Measurements from ENCODE around the gene ARL16.

The ARL16 gene

GRCh38 chr17:81693509-81694210, 10.1 kb upstream of the ARL16 start:
- no peak for DNase-seq
- TF ChIP-seq CTCF (IDR thresholded peaks at IDR 0.05; ENCODE audit: low read depth, low read length, missing control alignments): peak; percentile 16
- no peak overlapping the region for H3K4me3 ChIP-seq (ENCODE audit: low read depth, low read length)
- in situ Hi-C loops (cut with HindIII; ENCODE audit: low pct_ligation_motif_present, low sequenced_read_pairs): no loop called here
- no peak overlapping the region for H3K27ac ChIP-seq
- no peaks in the 10 kb centered on the region for H3K27me3 ChIP-seq (replicated peaks)
- peaks cover 96% of the 10 kb centered on the region for H3K36me3 ChIP-seq (replicated peaks)

DNA sequence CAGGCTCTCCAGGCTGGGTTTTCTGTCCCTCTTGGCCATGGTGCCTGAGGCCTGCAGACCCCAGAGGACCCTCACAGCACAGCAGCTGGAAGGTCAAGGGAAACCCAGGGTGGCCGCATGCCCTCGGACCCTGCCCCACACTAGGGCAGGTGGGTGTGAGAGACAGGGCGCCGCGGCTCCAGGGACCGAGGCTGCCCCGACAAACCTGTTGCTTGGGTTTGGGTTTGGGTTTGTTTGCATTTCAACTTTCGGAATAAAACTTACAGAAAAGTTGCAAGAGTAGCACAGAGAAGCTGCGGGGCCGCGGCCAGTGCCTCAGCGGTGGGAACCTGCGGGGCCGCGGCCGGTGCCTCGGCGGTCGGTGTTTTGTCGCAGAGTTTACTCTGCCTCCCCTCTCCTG, 8.0 kb upstream of the ARL16 start:
- Histone ChIP-seq H3K27me3 (replicated peaks) (no peaks in the 10 kb centered on the region), H3K36me3 (replicated peaks) (peaks cover 94% of the 10 kb centered on the region), H3K4me3 (ENCODE audit: low read depth, low read length) (no peak overlapping the region), H3K27ac (no peak overlapping the region)
- in situ Hi-C loops (cut with HindIII; ENCODE audit: low pct_ligation_motif_present, low sequenced_read_pairs): no loop called here
- no peak for DNase-seq
- TF ChIP-seq CTCF (IDR thresholded peaks at IDR 0.05; ENCODE audit: low read depth, low read length, missing control alignments): no peak

GRCh38 chr17:81691196-81691595, 7.6 kb upstream of the ARL16 start:
- no peak for TF ChIP-seq CTCF (IDR thresholded peaks at IDR 0.05; ENCODE audit: low read depth, low read length, missing control alignments)
- Histone ChIP-seq H3K27me3 (replicated peaks) (no peaks in the 10 kb centered on the region), H3K4me3 (ENCODE audit: low read depth, low read length) (no peak overlapping the region), H3K36me3 (replicated peaks) (peaks cover 93% of the 10 kb centered on the region), H3K27ac (no peak overlapping the region)
- DNase-seq: no peak
- in situ Hi-C loops (cut with HindIII; ENCODE audit: low pct_ligation_motif_present, low sequenced_read_pairs): no loop called here

- no peak for TF ChIP-seq CTCF (IDR thresholded peaks at IDR 0.05; ENCODE audit: low read depth, low read length, missing control alignments)
- in situ Hi-C loops (cut with HindIII; ENCODE audit: low pct_ligation_motif_present, low sequenced_read_pairs): no loop called here
- no peak overlapping the region for H3K4me3 ChIP-seq (ENCODE audit: low read depth, low read length)
- DNase-seq: no peak
- peaks cover 93% of the 10 kb centered on the region for H3K36me3 ChIP-seq (replicated peaks)
- no peaks in the 10 kb centered on the region for H3K27me3 ChIP-seq (replicated peaks)
- no peak overlapping the region for H3K27ac ChIP-seq
Observed at GRCh38 chr17:81690549-81690948, 7.0 kb upstream of the ARL16 start.

- no peak overlapping the region for H3K27ac ChIP-seq
- H3K4me3 ChIP-seq (ENCODE audit: low read depth, low read length): no peak overlapping the region
- no peaks in the 10 kb centered on the region for H3K27me3 ChIP-seq (replicated peaks)
- TF ChIP-seq CTCF (IDR thresholded peaks at IDR 0.05; ENCODE audit: low read depth, low read length, missing control alignments): no peak
- H3K36me3 ChIP-seq (replicated peaks): peaks cover 91% of the 10 kb centered on the region
- DNase-seq: no peak
- in situ Hi-C loops (cut with HindIII; ENCODE audit: low pct_ligation_motif_present, low sequenced_read_pairs): no loop called here
Observed at GRCh38 chr17:81690066-81690465, 6.5 kb upstream of the ARL16 start.

DNA sequence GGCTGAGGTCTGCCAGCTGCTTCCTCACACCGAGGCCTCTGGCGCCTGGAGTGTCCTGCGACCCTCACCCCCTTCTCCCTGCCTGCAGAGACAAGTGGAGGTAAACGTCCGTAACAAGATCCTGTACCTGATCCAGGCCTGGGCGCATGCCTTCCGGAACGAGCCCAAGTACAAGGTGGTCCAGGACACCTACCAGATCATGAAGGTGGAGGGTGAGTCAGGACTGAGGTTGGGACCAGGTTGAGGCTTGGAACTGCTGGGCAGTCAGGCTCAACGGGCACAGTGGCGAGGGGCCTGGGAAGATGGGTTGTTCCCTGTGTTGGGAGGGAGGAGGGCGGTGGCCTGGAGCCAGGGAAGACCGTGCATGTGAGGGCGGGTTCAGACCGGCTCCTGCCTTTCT, 5.0 kb upstream of the ARL16 start:
- in situ Hi-C loops (cut with HindIII; ENCODE audit: low pct_ligation_motif_present, low sequenced_read_pairs): no loop called here
- no peak overlapping the region for H3K27ac ChIP-seq
- peaks cover 77% of the 10 kb centered on the region for H3K36me3 ChIP-seq (replicated peaks)
- H3K4me3 ChIP-seq (ENCODE audit: low read depth, low read length): no peak overlapping the region
- DNase-seq: no peak
- H3K27me3 ChIP-seq (replicated peaks): no peaks in the 10 kb centered on the region
- TF ChIP-seq CTCF (IDR thresholded peaks at IDR 0.05; ENCODE audit: low read depth, low read length, missing control alignments): no peak

Data from brain microvascular endothelial cell (primary cell).